ENCODE measurements around the gene ZNF322.

DNA sequence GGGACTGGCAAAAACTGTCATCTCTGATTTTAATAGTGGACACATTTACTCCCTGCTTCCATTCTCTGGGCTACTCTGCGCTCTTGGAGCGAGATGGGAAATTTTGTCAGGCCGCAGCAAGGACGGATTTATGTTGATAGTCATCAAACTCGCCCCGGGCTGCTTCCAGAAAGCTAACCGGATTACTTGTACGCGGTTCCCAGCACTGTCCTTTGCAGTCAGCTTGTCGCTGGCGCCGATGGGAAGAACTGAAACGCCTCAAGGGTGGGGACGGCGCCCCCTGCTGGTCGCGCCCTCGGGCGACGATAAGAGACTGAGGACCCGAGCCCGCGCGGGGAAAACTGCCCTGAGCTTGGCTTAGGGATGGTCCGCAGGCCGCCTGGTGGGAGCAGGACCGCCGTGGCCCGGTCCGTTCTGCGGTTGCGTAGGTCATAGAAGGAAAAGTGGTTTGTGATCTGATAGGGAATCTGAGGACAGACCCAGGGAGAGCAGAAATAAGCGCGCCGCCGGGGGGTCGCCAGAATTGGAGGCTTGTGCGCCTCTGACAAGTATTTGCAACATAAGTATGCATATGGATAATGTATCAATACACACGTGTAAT, 63.8 kb downstream of the ZNF322 start:
- no peak for TF ChIP-seq POLR2A (IDR thresholded peaks at IDR 0.05)
- TF ChIP-seq, protein P1, sequence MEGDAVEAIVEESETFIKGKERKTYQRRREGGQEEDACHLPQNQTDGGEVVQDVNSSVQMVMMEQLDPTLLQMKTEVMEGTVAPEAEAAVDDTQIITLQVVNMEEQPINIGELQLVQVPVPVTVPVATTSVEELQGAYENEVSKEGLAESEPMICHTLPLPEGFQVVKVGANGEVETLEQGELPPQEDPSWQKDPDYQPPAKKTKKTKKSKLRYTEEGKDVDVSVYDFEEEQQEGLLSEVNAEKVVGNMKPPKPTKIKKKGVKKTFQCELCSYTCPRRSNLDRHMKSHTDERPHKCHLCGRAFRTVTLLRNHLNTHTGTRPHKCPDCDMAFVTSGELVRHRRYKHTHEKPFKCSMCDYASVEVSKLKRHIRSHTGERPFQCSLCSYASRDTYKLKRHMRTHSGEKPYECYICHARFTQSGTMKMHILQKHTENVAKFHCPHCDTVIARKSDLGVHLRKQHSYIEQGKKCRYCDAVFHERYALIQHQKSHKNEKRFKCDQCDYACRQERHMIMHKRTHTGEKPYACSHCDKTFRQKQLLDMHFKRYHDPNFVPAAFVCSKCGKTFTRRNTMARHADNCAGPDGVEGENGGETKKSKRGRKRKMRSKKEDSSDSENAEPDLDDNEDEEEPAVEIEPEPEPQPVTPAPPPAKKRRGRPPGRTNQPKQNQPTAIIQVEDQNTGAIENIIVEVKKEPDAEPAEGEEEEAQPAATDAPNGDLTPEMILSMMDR (IDR thresholded peaks at IDR 0.05) = peak in 1 of 3 donors; percentile 81

Measured in lower leg skin (tissue), 3 donors.